H9 (cell line): ENCODE results near the gene NEK7. TPM values are rescaled to one million over a fixed set of nuclear protein-coding genes. Genes with fewer than 3 reads are reported as not detected.

Experiments used
- DNase-seq: peaks from one replicate; pipeline ENCODE4 v3.0.0-alpha.2; 2017
- H2AFZ ChIP-seq: one replicate; pipeline ENCODE4 v1.6.1; 2013; ENCODE audit warnings: mild to moderate bottlenecking, low read length, control low read depth, moderate library complexity
- H2AK5ac ChIP-seq: 2 replicates; pipeline ENCODE4 v1.6.1; 2013; ENCODE audit warnings: low read length, control low read depth, mixed read lengths; ENCODE audit not compliant: insufficient read length
- H2BK120ac ChIP-seq: one replicate; pipeline ENCODE4 v1.6.1; 2013; ENCODE audit warnings: low read depth, mild to moderate bottlenecking, low read length, control low read depth, inconsistent platforms; ENCODE audit not compliant: poor library complexity, severe bottlenecking
- H2BK12ac ChIP-seq: 2 replicates; pipeline ENCODE4 v1.6.1; 2013; ENCODE audit warnings: low read length, control low read depth, mixed read lengths, low read depth; ENCODE audit not compliant: insufficient read length
- H2BK15ac ChIP-seq: 2 replicates; pipeline ENCODE4 v1.6.1; 2013; ENCODE audit warnings: low read depth, low read length, control low read depth
- H2BK20ac ChIP-seq: one replicate; pipeline ENCODE4 v1.6.1; 2013; ENCODE audit warnings: low read depth, mild to moderate bottlenecking, low read length, control low read depth, inconsistent platforms; ENCODE audit not compliant: poor library complexity, severe bottlenecking
- H2BK5ac ChIP-seq: 2 replicates; pipeline ENCODE4 v1.6.1; 2013; ENCODE audit warnings: low read length, control low read depth, mixed read lengths; ENCODE audit not compliant: insufficient read length
- H3K14ac ChIP-seq: 2 replicates; pipeline ENCODE4 v1.6.1; 2013; ENCODE audit warnings: low read length, control low read depth; ENCODE audit not compliant: insufficient read depth
- H3K18ac ChIP-seq: 2 replicates; pipeline ENCODE4 v1.6.1; 2013; ENCODE audit warnings: low read depth, mild to moderate bottlenecking, mixed read lengths, low read length, control low read depth; ENCODE audit not compliant: insufficient read length
- H3K23ac ChIP-seq: 2 replicates; pipeline ENCODE4 v1.6.1; 2013; ENCODE audit warnings: low read length, control low read depth, mixed read lengths, low read depth; ENCODE audit not compliant: insufficient read length
- H3K23me2 ChIP-seq: 2 replicates; pipeline ENCODE4 v1.6.1; 2013; ENCODE audit warnings: low read depth, mild to moderate bottlenecking, mixed read lengths, low read length, control low read depth; ENCODE audit not compliant: insufficient read length, poor library complexity, severe bottlenecking
- H3K27ac ChIP-seq: 2 replicates; pipeline ENCODE4 v1.5.1; 2013; ENCODE audit warnings: low read length, control low read depth, mixed read lengths, low read depth; ENCODE audit not compliant: insufficient read length
- H3K27me3 ChIP-seq: 2 replicates; pipeline ENCODE4 v1.6.1; 2013; ENCODE audit warnings: low read length, control low read depth, inconsistent platforms; ENCODE audit not compliant: insufficient read depth
- H3K4ac ChIP-seq: 2 replicates; pipeline ENCODE4 v1.6.1; 2013; ENCODE audit warnings: low read depth, mild to moderate bottlenecking, control low read depth, inconsistent platforms, low read length, moderate library complexity
- H3K4me1 ChIP-seq: 2 replicates; pipeline ENCODE4 v1.6.1; 2013; ENCODE audit warnings: low read length, control low read depth, inconsistent platforms; ENCODE audit not compliant: insufficient read depth
- H3K4me2 ChIP-seq: 2 replicates; pipeline ENCODE4 v1.6.1; 2013; ENCODE audit warnings: low read length, control low read depth, mixed read lengths; ENCODE audit not compliant: insufficient read length, insufficient read depth
- H3K56ac ChIP-seq: 2 replicates; pipeline ENCODE4 v1.6.1; 2013; ENCODE audit warnings: low read depth, mild to moderate bottlenecking, mixed read lengths, low read length, control low read depth; ENCODE audit not compliant: insufficient read length
- H3K79me1 ChIP-seq: 2 replicates; pipeline ENCODE4 v1.6.1; 2013; ENCODE audit warnings: low read depth, mild to moderate bottlenecking, moderate library complexity, low read length, control low read depth, inconsistent platforms; ENCODE audit not compliant: insufficient read depth, poor library complexity, severe bottlenecking
- H3K79me2 ChIP-seq: 2 replicates; pipeline ENCODE4 v1.6.1; 2013; ENCODE audit warnings: low read length, control low read depth, inconsistent platforms; ENCODE audit not compliant: insufficient read depth
- H3K9ac ChIP-seq: 2 replicates; pipeline ENCODE4 v1.6.1; 2013; ENCODE audit warnings: low read length, control low read depth, mixed read lengths; ENCODE audit not compliant: insufficient read length; ENCODE audit errors: extremely low read depth
- H3K9me3 ChIP-seq: one replicate; pipeline ENCODE4 v1.6.1; 2013; ENCODE audit warnings: low read depth, low read length, inconsistent platforms; ENCODE audit not compliant: control insufficient read depth
- H3T11ph ChIP-seq: one replicate; pipeline ENCODE4 v1.6.1; 2013; ENCODE audit warnings: mild to moderate bottlenecking, low read length, control low read depth, inconsistent platforms
- H4K20me1 ChIP-seq: one replicate; pipeline ENCODE4 v1.6.1; 2013; ENCODE audit not compliant: control insufficient read depth, insufficient read length, insufficient read depth
- H4K5ac ChIP-seq: 2 replicates; pipeline ENCODE4 v1.6.1; 2013; ENCODE audit warnings: low read depth, mild to moderate bottlenecking, mixed read lengths, low read length, control low read depth; ENCODE audit not compliant: insufficient read length
- H4K8ac ChIP-seq: replicated peaks from 2 replicates; pipeline ENCODE4 v1.6.1; 2013; ENCODE audit warnings: low read length, control low read depth, mixed read lengths, low read depth; ENCODE audit not compliant: insufficient read length
- H4K91ac ChIP-seq: 2 replicates; pipeline ENCODE4 v1.6.1; 2013; ENCODE audit warnings: low read depth, mild to moderate bottlenecking, moderate library complexity, mixed read lengths, low read length, control low read depth; ENCODE audit not compliant: insufficient read length
- H3K27ac Mint-ChIP-seq, 3 experiments: 2 replicates in 2 of 3; 3 replicates in 1 of 3; pipeline ENCODE4 v1.8.0; 2020 to 2021; ENCODE audit warnings: mixed read lengths in 3 of 3, mild to moderate bottlenecking in 1 of 3, moderate library complexity in 1 of 3
- H3K27me3 Mint-ChIP-seq: 2 replicates; pipeline ENCODE4 v1.8.0; 2021; ENCODE audit warnings: low read depth, mild to moderate bottlenecking, moderate library complexity, mixed read lengths
- H3K36me3 Mint-ChIP-seq, 3 experiments: 2 replicates in 2 of 3; 3 replicates in 1 of 3; pipeline ENCODE4 v1.8.0; 2020 to 2021; ENCODE audit warnings: low read depth in 3 of 3, mixed read lengths in 3 of 3; ENCODE audit not compliant: insufficient read depth in 1 of 3
- H3K4me1 Mint-ChIP-seq, 2 experiments: 2 replicates each; pipeline ENCODE4 v1.8.0; 2020; ENCODE audit warnings: mixed read lengths in 2 of 2
- H3K4me3 Mint-ChIP-seq, 2 experiments: 2 replicates in 1 of 2; 3 replicates in 1 of 2; pipeline ENCODE4 v1.8.0; 2020 to 2021; ENCODE audit warnings: mild to moderate bottlenecking in 2 of 2, mixed read lengths in 2 of 2, moderate library complexity in 1 of 2
- H3K9me3 Mint-ChIP-seq, 2 experiments: 2 replicates in 1 of 2; 3 replicates in 1 of 2; pipeline ENCODE4 v1.8.0; 2020; ENCODE audit warnings: mild to moderate bottlenecking in 2 of 2, mixed read lengths in 2 of 2, moderate library complexity in 1 of 2
- CTCF ChIP-seq: fragments of 200-600 bp; sonication (generic); conservative IDR thresholded peaks from 3 replicates; pipeline ENCODE4 v1.8.0; 2021; ENCODE audit warnings: antibody characterized with exemption, mild to moderate bottlenecking
- WGBS: extraction: QIAGEN DNeasy Blood & Tissue Kit; methylation state at CpG from one replicate; pipeline ENCODE4 v1.1.7; 2013; ENCODE audit warnings: missing lambda C conversion rate, low lambda C conversion rate, mixed read lengths; ENCODE audit not compliant: insufficient read length; ENCODE audit errors: extremely low coverage; 5-methylcytosine and 5-hydroxymethylcytosine counted together
- total RNA-seq: library from RNA; stranded (reverse); gene quantifications from 2 replicates; pipeline ENCODE4 v1.2.1, GENCODE V29; 2021

Gene NEK7
- total RNA-seq, 1 experiment from 2014 or later, result 9.6 TPM

GRCh38 chr1:198295225-198295624 lies 138.4 kb downstream of the NEK7 start:
- H3K27ac Mint-ChIP-seq, result peak overlapping the region in 1 of 3 experiments; percentile 18; a peak in 1 of 7 replicates

More at GRCh38 chr1:198295225-198295624, 138.4 kb downstream of the NEK7 start:
- Mint-ChIP-seq H3K4me1 (peaks cover 14 to 28% of the 10 kb centered on the region in 2 experiments), H3K9me3 (no peaks in the 10 kb centered on the region), H3K27me3 (no peaks in the 10 kb centered on the region), H3K36me3 (no peaks in the 10 kb centered on the region), H3K4me3 (no peak overlapping the region)
- no CpG with 5 or more reads among the region's 8 CpGs for WGBS
- H3K79me2 ChIP-seq, result no peaks in the 10 kb centered on the region
- no peak for DNase-seq
- H2BK20ac ChIP-seq, result no peak overlapping the region
- H3K4me1 ChIP-seq, result no peaks in the 10 kb centered on the region
- no peak overlapping the region for H3K27ac ChIP-seq
- no peak for TF ChIP-seq CTCF
- no peaks in the 10 kb centered on the region for H3K79me1 ChIP-seq
- no peak overlapping the region for H4K91ac ChIP-seq
- H3K4me2 ChIP-seq, result no peak overlapping the region
- H3K18ac ChIP-seq, result no peak overlapping the region
- no peaks in the 10 kb centered on the region for H3K27me3 ChIP-seq
- H4K8ac ChIP-seq, result no peak overlapping the region
- H2BK15ac ChIP-seq, result no peak overlapping the region
- no peak overlapping the region for H2BK120ac ChIP-seq
- H3K9me3 ChIP-seq, result no peaks in the 10 kb centered on the region
- no peaks in the 10 kb centered on the region for H4K20me1 ChIP-seq
- H3K9ac ChIP-seq, result no peak overlapping the region
- H2BK12ac ChIP-seq, result no peak overlapping the region
- no peak overlapping the region for H3K14ac ChIP-seq
- H3T11ph ChIP-seq, result no peak overlapping the region
- no peak overlapping the region for H4K5ac ChIP-seq
- H3K23ac ChIP-seq, result no peak overlapping the region
- no peak overlapping the region for H2AFZ ChIP-seq
- no peak overlapping the region for H2BK5ac ChIP-seq
- H3K4ac ChIP-seq, result no peak overlapping the region
- no peak overlapping the region for H3K56ac ChIP-seq
- no peaks in the 10 kb centered on the region for H3K23me2 ChIP-seq
- H2AK5ac ChIP-seq, result no peak overlapping the region
